Measurements from ENCODE around the gene TMEM117.
"Not testable (repeated sequence)": the region's sequence is repeated elsewhere in the genome, so short reads cannot be mapped to it uniquely, and the experiment has no call there.

TMEM117 gene

GRCh38 chr12:44193281-44193680 lies 357.4 kb downstream of the TMEM117 start:
- no peaks in the 10 kb centered on the region for H3K9me3 ChIP-seq (ENCODE audit: low read length)
- H3K27me3 ChIP-seq (ENCODE audit: control insufficient read depth in 1 of 2, insufficient read depth in 2 of 2, low read length in 2 of 2): no peaks in the 10 kb centered on the region
- H3K36me3 ChIP-seq (ENCODE audit: insufficient read depth, low read length): no peaks in the 10 kb centered on the region
- no peak overlapping the region for H3K27ac ChIP-seq (ENCODE audit: low read depth, low read length)
- H3K9ac ChIP-seq (ENCODE audit: low read length): no peak overlapping the region
- H3K4me3 ChIP-seq (ENCODE audit: low read depth in 1 of 2, low read length in 2 of 2): no peak overlapping the region
- H3K4me1 ChIP-seq (ENCODE audit: insufficient read depth, low read length): no peaks in the 10 kb centered on the region

GRCh38 chr12:44195719-44196118 lies 359.8 kb downstream of the TMEM117 start:
- not testable (repeated sequence) for H3K9ac ChIP-seq (ENCODE audit: low read length); H3K27me3 ChIP-seq (ENCODE audit: control insufficient read depth in 1 of 2, insufficient read depth in 2 of 2, low read length in 2 of 2); H3K27ac ChIP-seq (ENCODE audit: low read depth, low read length); H3K4me3 ChIP-seq (ENCODE audit: low read depth in 1 of 2, low read length in 2 of 2); H3K36me3 ChIP-seq (ENCODE audit: insufficient read depth, low read length); H3K9me3 ChIP-seq (ENCODE audit: low read length); H3K4me1 ChIP-seq (ENCODE audit: insufficient read depth, low read length)

- H3K27ac ChIP-seq (ENCODE audit: low read depth, low read length): no peak overlapping the region
- H3K4me1 ChIP-seq (ENCODE audit: insufficient read depth, low read length): no peaks in the 10 kb centered on the region
- H3K9ac ChIP-seq (ENCODE audit: low read length): no peak overlapping the region
- no peaks in the 10 kb centered on the region for H3K9me3 ChIP-seq (ENCODE audit: low read length)
- H3K4me3 ChIP-seq (ENCODE audit: low read depth in 1 of 2, low read length in 2 of 2): no peak overlapping the region
- no peaks in the 10 kb centered on the region for H3K27me3 ChIP-seq (ENCODE audit: control insufficient read depth in 1 of 2, insufficient read depth in 2 of 2, low read length in 2 of 2)
- no peaks in the 10 kb centered on the region for H3K36me3 ChIP-seq (ENCODE audit: insufficient read depth, low read length)
Observed at GRCh38 chr12:44206045-44206444, 370.2 kb downstream of the TMEM117 start.

- no peaks in the 10 kb centered on the region for H3K4me1 ChIP-seq (ENCODE audit: insufficient read depth, low read length)
- no peaks in the 10 kb centered on the region for H3K9me3 ChIP-seq (ENCODE audit: low read length)
- no peak overlapping the region for H3K4me3 ChIP-seq (ENCODE audit: low read depth in 1 of 2, low read length in 2 of 2)
- no peak overlapping the region for H3K27ac ChIP-seq (ENCODE audit: low read depth, low read length)
- no peaks in the 10 kb centered on the region for H3K27me3 ChIP-seq (ENCODE audit: control insufficient read depth in 1 of 2, insufficient read depth in 2 of 2, low read length in 2 of 2)
- H3K36me3 ChIP-seq (ENCODE audit: insufficient read depth, low read length): no peaks in the 10 kb centered on the region
- no peak overlapping the region for H3K9ac ChIP-seq (ENCODE audit: low read length)
Observed at GRCh38 chr12:44217146-44217883, 381.4 kb downstream of the TMEM117 start.

- no peaks in the 10 kb centered on the region for H3K4me1 ChIP-seq (ENCODE audit: insufficient read depth, low read length)
- H3K9me3 ChIP-seq (ENCODE audit: low read length): no peaks in the 10 kb centered on the region
- H3K27me3 ChIP-seq (ENCODE audit: control insufficient read depth in 1 of 2, insufficient read depth in 2 of 2, low read length in 2 of 2): no peaks in the 10 kb centered on the region
- no peak overlapping the region for H3K9ac ChIP-seq (ENCODE audit: low read length)
- no peaks in the 10 kb centered on the region for H3K36me3 ChIP-seq (ENCODE audit: insufficient read depth, low read length)
- H3K27ac ChIP-seq (ENCODE audit: low read depth, low read length): no peak overlapping the region
- H3K4me3 ChIP-seq (ENCODE audit: low read depth in 1 of 2, low read length in 2 of 2): no peak overlapping the region
Observed at GRCh38 chr12:44223736-44224135, 387.9 kb downstream of the TMEM117 start.

- no peaks in the 10 kb centered on the region for H3K36me3 ChIP-seq (ENCODE audit: insufficient read depth, low read length)
- no peak overlapping the region for H3K27ac ChIP-seq (ENCODE audit: low read depth, low read length)
- H3K4me1 ChIP-seq (ENCODE audit: insufficient read depth, low read length): no peaks in the 10 kb centered on the region
- no peak overlapping the region for H3K9ac ChIP-seq (ENCODE audit: low read length)
- H3K27me3 ChIP-seq (ENCODE audit: control insufficient read depth in 1 of 2, insufficient read depth in 2 of 2, low read length in 2 of 2): no peaks in the 10 kb centered on the region
- no peak overlapping the region for H3K4me3 ChIP-seq (ENCODE audit: low read depth in 1 of 2, low read length in 2 of 2)
- H3K9me3 ChIP-seq (ENCODE audit: low read length): no peaks in the 10 kb centered on the region
Observed at GRCh38 chr12:44224399-44225148, 388.7 kb downstream of the TMEM117 start.

GRCh38 chr12:44225149-44225510 lies 389.2 kb downstream of the TMEM117 start:
- Histone ChIP-seq H3K4me1 (ENCODE audit: insufficient read depth, low read length) (no peaks in the 10 kb centered on the region), H3K9ac (ENCODE audit: low read length) (no peak overlapping the region), H3K27me3 (ENCODE audit: control insufficient read depth in 1 of 2, insufficient read depth in 2 of 2, low read length in 2 of 2) (no peaks in the 10 kb centered on the region), H3K36me3 (ENCODE audit: insufficient read depth, low read length) (no peaks in the 10 kb centered on the region), H3K27ac (ENCODE audit: low read depth, low read length) (no peak overlapping the region), H3K4me3 (ENCODE audit: low read depth in 1 of 2, low read length in 2 of 2) (no peak overlapping the region), H3K9me3 (ENCODE audit: low read length) (no peaks in the 10 kb centered on the region)

- H3K27me3 ChIP-seq (ENCODE audit: control insufficient read depth in 1 of 2, insufficient read depth in 2 of 2, low read length in 2 of 2): no peaks in the 10 kb centered on the region
- H3K4me3 ChIP-seq (ENCODE audit: low read depth in 1 of 2, low read length in 2 of 2): no peak overlapping the region
- no peaks in the 10 kb centered on the region for H3K4me1 ChIP-seq (ENCODE audit: insufficient read depth, low read length)
- H3K9ac ChIP-seq (ENCODE audit: low read length): no peak overlapping the region
- H3K27ac ChIP-seq (ENCODE audit: low read depth, low read length): no peak overlapping the region
- no peaks in the 10 kb centered on the region for H3K36me3 ChIP-seq (ENCODE audit: insufficient read depth, low read length)
- no peaks in the 10 kb centered on the region for H3K9me3 ChIP-seq (ENCODE audit: low read length)
Observed at GRCh38 chr12:44227616-44228015, 391.7 kb downstream of the TMEM117 start.

GRCh38 chr12:44229846-44230245 lies 394.0 kb downstream of the TMEM117 start:
- Histone ChIP-seq H3K27ac (ENCODE audit: low read depth, low read length) (no peak overlapping the region), H3K9ac (ENCODE audit: low read length) (no peak overlapping the region), H3K4me1 (ENCODE audit: insufficient read depth, low read length) (no peaks in the 10 kb centered on the region), H3K9me3 (ENCODE audit: low read length) (no peaks in the 10 kb centered on the region), H3K4me3 (ENCODE audit: low read depth in 1 of 2, low read length in 2 of 2) (no peak overlapping the region), H3K36me3 (ENCODE audit: insufficient read depth, low read length) (no peaks in the 10 kb centered on the region), H3K27me3 (ENCODE audit: control insufficient read depth in 1 of 2, insufficient read depth in 2 of 2, low read length in 2 of 2) (no peaks in the 10 kb centered on the region)

GRCh38 chr12:44235674-44236073 lies 399.8 kb downstream of the TMEM117 start:
- H3K4me1 ChIP-seq (ENCODE audit: insufficient read depth, low read length): no peaks in the 10 kb centered on the region
- H3K36me3 ChIP-seq (ENCODE audit: insufficient read depth, low read length): no peaks in the 10 kb centered on the region
- no peak overlapping the region for H3K9ac ChIP-seq (ENCODE audit: low read length)
- no peaks in the 10 kb centered on the region for H3K9me3 ChIP-seq (ENCODE audit: low read length)
- H3K27ac ChIP-seq (ENCODE audit: low read depth, low read length): no peak overlapping the region
- no peak overlapping the region for H3K4me3 ChIP-seq (ENCODE audit: low read depth in 1 of 2, low read length in 2 of 2)
- no peaks in the 10 kb centered on the region for H3K27me3 ChIP-seq (ENCODE audit: control insufficient read depth in 1 of 2, insufficient read depth in 2 of 2, low read length in 2 of 2)

- H3K9ac ChIP-seq (ENCODE audit: low read length): no peak overlapping the region
- no peaks in the 10 kb centered on the region for H3K4me1 ChIP-seq (ENCODE audit: insufficient read depth, low read length)
Observed at GRCh38 chr12:44240186-44240585, 404.3 kb downstream of the TMEM117 start.

GRCh38 chr12:44245932-44246331 lies 410.1 kb downstream of the TMEM117 start:
- H3K27me3 ChIP-seq (ENCODE audit: control insufficient read depth in 1 of 2, insufficient read depth in 2 of 2, low read length in 2 of 2): no peaks in the 10 kb centered on the region
- no peaks in the 10 kb centered on the region for H3K36me3 ChIP-seq (ENCODE audit: insufficient read depth, low read length)
- H3K27ac ChIP-seq (ENCODE audit: low read depth, low read length): no peak overlapping the region
- H3K4me3 ChIP-seq (ENCODE audit: low read depth in 1 of 2, low read length in 2 of 2): no peak overlapping the region
- no peak overlapping the region for H3K9ac ChIP-seq (ENCODE audit: low read length)
- no peaks in the 10 kb centered on the region for H3K4me1 ChIP-seq (ENCODE audit: insufficient read depth, low read length)
- H3K9me3 ChIP-seq (ENCODE audit: low read length): peaks cover 4% of the 10 kb centered on the region

More at GRCh38 chr12:44240186-44240585, 404.3 kb downstream of the TMEM117 start:
- no peak overlapping the region for H3K27ac ChIP-seq (ENCODE audit: low read depth, low read length)
- no peak overlapping the region for H3K4me3 ChIP-seq (ENCODE audit: low read depth in 1 of 2, low read length in 2 of 2)
- no peaks in the 10 kb centered on the region for H3K27me3 ChIP-seq (ENCODE audit: control insufficient read depth in 1 of 2, insufficient read depth in 2 of 2, low read length in 2 of 2)
- peaks cover 4% of the 10 kb centered on the region for H3K9me3 ChIP-seq (ENCODE audit: low read length)
- H3K36me3 ChIP-seq (ENCODE audit: insufficient read depth, low read length): no peaks in the 10 kb centered on the region
